Duodenal mucosa (tissue), 2 donors: ENCODE measurements around the gene RBBP8NL.
A peak's percentile ranks its signal among the peaks of the same experiment; 100 is the strongest.

Source experiments
- H3K27ac ChIP-seq: one replicate; pipeline ENCODE4 v1.7.0; 2013; ENCODE audit warnings: low read depth, low read length
- H3K27me3 ChIP-seq, 2 donors: one replicate each; pipeline ENCODE4 v1.7.0; 2013; ENCODE audit warnings: low read length in 2 of 2, control low read depth in 1 of 2; ENCODE audit not compliant: insufficient read depth in 2 of 2, control insufficient read depth in 1 of 2
- H3K36me3 ChIP-seq, 2 donors: one replicate each; pipeline ENCODE4 v1.7.0; 2013; ENCODE audit warnings: low read length in 2 of 2, control low read depth in 1 of 2; ENCODE audit not compliant: insufficient read depth in 2 of 2, control insufficient read depth in 1 of 2
- H3K4me1 ChIP-seq, 2 donors: one replicate each; pipeline ENCODE4 v1.7.0; 2013; ENCODE audit warnings: low read length in 2 of 2, control low read depth in 1 of 2; ENCODE audit not compliant: insufficient read depth in 2 of 2, control insufficient read depth in 1 of 2
- H3K4me3 ChIP-seq, 2 donors: one replicate each; pipeline ENCODE4 v1.7.0; 2013; ENCODE audit warnings: low read length in 2 of 2, low read depth in 1 of 2
- H3K9ac ChIP-seq, 2 donors: one replicate each; pipeline ENCODE4 v1.7.0; 2013; ENCODE audit warnings: low read length in 2 of 2, low read depth in 1 of 2
- H3K9me3 ChIP-seq, 2 donors: one replicate each; pipeline ENCODE4 v1.7.0; 2013; ENCODE audit warnings: low read length in 2 of 2, control low read depth in 1 of 2; ENCODE audit not compliant: control insufficient read depth in 1 of 2

Gene RBBP8NL

DNA sequence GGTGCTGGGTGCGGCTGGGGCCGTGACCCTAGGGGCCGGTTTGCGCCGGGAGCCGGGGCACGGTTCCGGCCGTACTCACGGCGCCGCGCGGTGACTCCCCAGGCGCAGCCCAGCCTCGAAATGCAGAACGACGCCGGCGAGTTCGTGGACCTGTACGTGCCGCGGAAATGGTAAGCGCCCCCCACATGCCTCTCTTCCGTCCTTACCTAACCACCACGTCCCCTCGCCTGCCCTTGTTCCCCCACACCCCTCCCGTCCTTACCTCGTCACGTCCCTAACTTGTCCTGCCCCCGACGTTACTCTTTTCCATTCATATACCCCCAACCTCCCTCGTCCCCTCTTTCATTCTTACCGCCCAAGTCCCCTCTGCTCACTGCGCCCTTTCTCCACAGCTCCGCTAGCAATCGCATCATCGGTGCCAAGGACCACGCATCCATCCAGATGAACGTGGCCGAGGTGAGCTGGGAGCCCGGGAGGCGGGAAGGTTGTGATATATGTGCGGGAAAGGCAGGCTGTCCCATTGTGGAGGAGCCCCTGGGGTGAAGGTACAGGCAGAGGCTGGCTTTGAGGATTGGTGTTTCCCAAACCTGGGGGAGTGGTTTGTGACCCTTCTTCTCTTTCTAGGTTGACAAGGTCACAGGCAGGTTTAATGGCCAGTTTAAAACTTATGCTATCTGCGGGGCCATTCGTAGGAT is 40.0 kb downstream of the RBBP8NL start:
- no peaks in the 10 kb centered on the region for H3K9me3 ChIP-seq
- H3K36me3 ChIP-seq: peaks cover 15 to 41% of the 10 kb centered on the region in 2 donors
- H3K4me1 ChIP-seq: peaks cover 16 to 27% of the 10 kb centered on the region in 2 donors
- H3K27ac ChIP-seq: no peak overlapping the region
- peak overlapping the region; percentile 95 to 96 for H3K9ac ChIP-seq
- H3K4me3 ChIP-seq: peak overlapping the region; percentile 99 to 100
- H3K27me3 ChIP-seq: no peaks in the 10 kb centered on the region

DNA sequence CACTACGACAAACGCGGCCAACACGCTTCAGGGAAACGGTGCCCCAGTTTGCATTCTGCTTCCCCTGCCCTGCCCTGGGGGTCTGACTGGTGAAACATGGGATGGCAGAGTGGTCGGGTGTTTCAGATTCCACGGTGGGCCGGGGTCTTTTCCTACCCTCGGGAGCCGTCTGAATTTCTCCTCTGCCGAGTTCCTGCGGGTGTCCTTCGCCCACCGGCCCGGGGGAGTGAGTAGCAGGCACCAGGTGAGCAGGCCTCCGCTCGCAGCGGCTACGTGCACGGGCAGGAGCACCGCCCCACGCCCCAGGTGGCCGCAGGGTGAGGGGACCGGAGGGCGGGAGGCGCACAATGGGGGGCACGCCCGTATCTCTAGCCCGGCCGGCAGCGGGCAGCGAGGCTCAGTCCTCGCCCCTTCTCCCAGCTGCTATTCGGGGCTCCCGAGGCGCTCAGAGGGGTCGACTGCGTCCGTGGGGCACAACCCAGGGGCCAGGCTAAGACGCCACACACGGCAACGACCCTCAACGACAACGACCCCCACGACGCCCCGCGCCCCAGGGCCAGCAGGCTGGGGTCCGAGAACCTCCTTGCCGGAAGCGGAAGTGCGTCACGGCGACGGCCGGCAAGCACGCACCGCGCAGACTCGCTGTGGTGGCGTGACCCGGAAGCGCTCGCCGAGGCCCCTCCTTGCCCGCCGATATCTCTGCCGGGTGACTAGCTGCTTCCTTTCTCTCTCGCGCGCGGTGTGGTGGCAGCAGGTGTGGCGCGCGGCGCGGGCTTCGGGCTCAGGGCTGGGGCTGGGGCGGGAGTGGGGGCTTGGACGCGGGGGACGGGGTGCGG is 40.7 kb downstream of the RBBP8NL start, which contains the start of gene RPS21:
Gene RPS21, plus strand, starts transcription at position 721 of the 836 bp plus-strand sequence. CDS start 236 bp downstream, outside the sequence.
- peaks cover 17 to 27% of the 10 kb centered on the region in 2 donors for H3K4me1 ChIP-seq
- no peaks in the 10 kb centered on the region for H3K9me3 ChIP-seq
- peak within 1 kb of the TSS; percentile 90 for H3K27ac ChIP-seq

DNA sequence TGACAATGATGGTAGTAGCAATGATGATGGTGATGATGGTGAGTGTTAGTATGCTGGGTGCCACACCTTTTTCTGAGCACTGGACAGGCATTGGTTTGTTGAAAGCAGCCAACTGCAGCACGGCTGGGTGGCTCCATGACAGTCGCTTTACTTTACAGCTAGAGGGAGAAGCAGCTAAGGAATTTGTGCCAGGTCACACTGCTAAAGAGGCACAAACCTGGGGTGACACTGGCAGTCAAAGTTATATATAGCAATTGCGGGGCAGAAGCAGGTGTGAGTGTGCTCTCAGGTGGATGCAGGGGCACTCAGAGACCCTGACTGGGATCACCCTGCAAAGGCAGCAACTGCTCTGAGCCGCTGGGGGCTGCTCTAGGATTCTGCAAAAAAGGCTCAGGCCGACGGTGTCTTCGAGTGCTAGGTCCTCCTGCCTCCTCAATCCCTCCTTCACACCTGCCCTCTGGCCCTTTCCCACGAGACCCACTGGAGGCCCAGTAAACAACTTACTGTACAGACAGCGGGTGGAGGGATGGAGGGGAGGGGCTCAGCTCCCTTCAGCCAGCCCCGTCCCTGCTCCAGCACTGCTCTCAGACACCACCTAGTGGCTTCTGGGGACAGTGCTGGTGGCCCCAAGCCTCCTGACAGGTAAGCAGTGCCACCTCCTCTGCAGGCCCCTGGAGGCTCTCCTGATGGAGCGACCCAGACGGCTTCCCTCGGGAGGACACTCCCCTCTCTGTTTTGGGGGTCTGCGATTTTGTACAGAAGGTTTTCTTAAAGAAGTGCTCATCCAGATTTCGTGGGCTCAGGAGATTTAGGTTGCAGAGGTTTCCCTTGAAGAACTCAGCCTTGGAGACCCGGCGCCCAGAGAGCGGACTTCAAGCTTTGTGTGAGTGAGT is 44.8 kb downstream of the RBBP8NL start:
- no peaks in the 10 kb centered on the region for H3K27me3 ChIP-seq
- H3K36me3 ChIP-seq: peaks cover 5 to 8% of the 10 kb centered on the region in 2 donors
- H3K4me3 ChIP-seq: no peak overlapping the region
- no peak overlapping the region for H3K9ac ChIP-seq
- H3K9me3 ChIP-seq: no peaks in the 10 kb centered on the region
- peaks cover 5 to 12% of the 10 kb centered on the region in 2 donors for H3K4me1 ChIP-seq
- no peak overlapping the region for H3K27ac ChIP-seq

More for the DNA sequence above, 40.7 kb downstream of the RBBP8NL start, which contains the start of gene RPS21:
- H3K27me3 ChIP-seq: no peaks in the 10 kb centered on the region
- peaks cover 19 to 43% of the 10 kb centered on the region in 2 donors for H3K36me3 ChIP-seq
- peak within 1 kb of the TSS; percentile 96 to 98 for H3K9ac ChIP-seq
- H3K4me3 ChIP-seq: peak within 1 kb of the TSS; percentile 99 to 100

DNA sequence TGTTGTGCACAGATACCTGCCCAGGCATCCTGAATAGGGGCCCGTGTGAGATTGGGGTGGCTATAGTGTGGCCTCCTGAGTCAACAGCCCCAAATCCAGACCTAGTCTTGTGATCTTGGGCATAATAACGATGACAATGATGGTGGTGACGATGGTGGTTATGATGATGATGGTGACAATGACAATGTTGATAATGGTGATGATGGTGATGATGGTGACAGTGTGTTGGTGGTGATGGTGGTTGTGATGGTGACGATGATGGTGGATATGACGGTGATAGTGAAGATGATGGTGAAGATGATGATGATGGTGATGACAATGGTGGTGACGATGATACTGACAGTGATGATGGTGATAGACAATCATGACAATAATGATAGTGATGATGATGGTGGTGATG is 45.5 kb downstream of the RBBP8NL start:
- Histone ChIP-seq H3K9ac (no peak overlapping the region), H3K36me3 (peaks cover 5 to 8% of the 10 kb centered on the region in 2 donors), H3K4me1 (peaks cover 4 to 12% of the 10 kb centered on the region in 2 donors), H3K27me3 (no peaks in the 10 kb centered on the region), H3K27ac (no peak overlapping the region), H3K9me3 (no peaks in the 10 kb centered on the region), H3K4me3 (no peak overlapping the region)

DNA sequence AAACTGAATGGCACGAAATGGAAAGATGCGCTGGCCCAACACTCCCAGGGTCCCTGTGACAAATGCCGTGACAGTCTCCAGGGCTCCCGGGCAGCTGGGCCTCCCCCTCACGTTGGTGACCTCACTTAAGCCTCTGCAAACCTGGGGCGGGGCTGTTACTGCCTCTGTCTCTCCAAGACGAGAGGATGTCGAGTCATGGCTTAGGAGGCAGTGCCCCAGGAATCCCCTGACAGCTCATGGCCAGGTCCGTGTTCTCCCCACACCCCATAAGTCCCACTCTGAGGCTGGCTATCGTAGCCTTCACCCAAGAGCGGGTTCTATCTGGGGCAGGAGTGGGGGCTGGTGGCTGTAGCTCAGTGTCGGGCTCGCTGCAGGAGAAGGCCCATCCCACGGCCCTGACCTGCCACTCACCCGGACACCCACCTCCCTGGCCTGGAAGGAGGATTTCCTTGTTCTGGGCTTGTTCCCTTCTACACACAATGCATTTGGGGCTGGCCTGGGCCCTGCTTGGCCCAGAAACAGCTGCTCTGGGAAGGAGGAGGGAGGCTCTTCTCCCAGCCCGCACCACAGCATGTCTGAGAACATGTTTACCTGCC is 46.0 kb downstream of the RBBP8NL start:
- Histone ChIP-seq H3K9me3 (no peaks in the 10 kb centered on the region), H3K4me3 (no peak overlapping the region), H3K36me3 (peaks cover 5 to 8% of the 10 kb centered on the region in 2 donors), H3K4me1 (peaks cover 4 to 14% of the 10 kb centered on the region in 2 donors), H3K27ac (no peak overlapping the region), H3K27me3 (no peaks in the 10 kb centered on the region), H3K9ac (no peak overlapping the region)

DNA sequence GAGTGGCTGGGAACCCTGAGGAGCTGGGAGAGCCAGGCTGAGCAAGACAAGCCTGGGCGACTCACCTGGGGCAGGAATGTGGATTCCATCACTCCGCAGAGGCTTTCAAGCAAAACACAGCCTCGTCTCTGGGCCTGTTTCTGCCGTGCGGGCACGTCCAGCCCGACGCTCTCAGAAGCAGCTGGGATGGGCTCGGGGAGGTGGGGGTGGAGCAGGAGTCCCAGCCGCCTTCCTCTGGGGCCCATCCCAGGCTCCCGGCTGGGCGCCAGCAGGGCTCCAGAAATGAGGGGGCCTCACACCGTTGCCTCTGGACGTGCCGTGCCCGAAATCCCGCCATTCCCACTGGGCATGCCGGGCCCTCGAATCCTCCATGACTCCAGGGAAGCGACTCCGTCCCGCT is 49.1 kb downstream of the RBBP8NL start:
- Histone ChIP-seq H3K27me3 (peaks cover 0 to 3% of the 10 kb centered on the region in 2 donors), H3K9ac (no peak overlapping the region), H3K4me3 (no peak overlapping the region), H3K9me3 (no peaks in the 10 kb centered on the region), H3K36me3 (peaks cover 4 to 5% of the 10 kb centered on the region in 2 donors), H3K27ac (no peak overlapping the region), H3K4me1 (peaks cover 4 to 13% of the 10 kb centered on the region in 2 donors)

DNA sequence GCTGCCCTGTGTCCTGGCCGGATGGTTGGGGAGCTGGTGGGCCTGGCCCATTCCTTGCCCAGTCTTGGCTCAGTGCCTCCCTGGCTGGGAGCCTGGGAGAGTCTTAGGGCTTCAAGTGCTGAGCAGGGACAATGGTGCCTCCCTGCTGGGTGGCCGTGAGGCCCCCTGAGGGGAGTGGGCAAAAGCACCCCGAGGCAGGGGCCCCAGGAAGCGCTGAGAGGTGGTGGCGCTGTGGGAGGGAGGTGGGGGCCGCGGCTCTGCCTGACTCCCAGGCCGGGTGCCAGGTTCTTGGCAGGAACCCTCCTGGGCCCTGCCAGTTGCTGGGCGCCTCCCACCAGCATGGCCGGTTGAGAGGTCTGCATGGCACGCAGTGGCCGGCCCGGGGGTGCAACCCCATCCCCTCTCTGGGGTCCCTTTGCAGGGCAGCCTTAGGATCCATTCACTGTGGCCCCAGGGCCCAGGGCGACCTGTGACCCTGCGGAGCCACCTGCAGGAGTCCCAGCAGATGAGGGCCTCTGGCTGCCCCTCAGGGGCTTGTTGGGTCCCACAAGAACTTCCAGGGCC is 49.6 kb downstream of the RBBP8NL start:
- H3K4me3 ChIP-seq: no peak overlapping the region
- H3K9ac ChIP-seq: no peak overlapping the region
- H3K4me1 ChIP-seq: peaks cover 4 to 13% of the 10 kb centered on the region in 2 donors

DNA sequence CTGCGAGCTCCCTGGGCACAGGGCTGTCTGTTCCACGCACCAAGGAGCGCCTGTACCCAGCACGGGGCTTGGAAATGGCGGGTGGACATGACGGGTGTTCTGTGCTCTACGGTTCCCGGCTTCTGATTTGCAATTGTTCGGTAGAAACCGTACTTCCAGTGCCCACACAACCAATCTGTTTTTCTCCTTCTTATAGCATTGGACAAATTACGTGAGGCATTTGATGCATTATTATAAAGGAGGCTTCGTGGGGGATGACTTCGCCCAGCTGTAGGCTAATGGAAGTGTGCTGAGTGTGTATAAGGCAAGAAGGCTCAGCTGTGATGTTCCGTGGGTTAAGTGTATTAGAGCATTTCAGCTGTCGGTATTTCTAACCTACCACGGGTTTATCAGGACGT is 50.3 kb downstream of the RBBP8NL start:
- Histone ChIP-seq H3K36me3 (peaks cover 2 to 4% of the 10 kb centered on the region in 2 donors), H3K27ac (no peak overlapping the region), H3K27me3 (peaks cover 0 to 3% of the 10 kb centered on the region in 2 donors), H3K4me3 (no peak overlapping the region), H3K9me3 (no peaks in the 10 kb centered on the region), H3K4me1 (peaks cover 0 to 13% of the 10 kb centered on the region in 2 donors), H3K9ac (no peak overlapping the region)

More for the DNA sequence above, 49.6 kb downstream of the RBBP8NL start:
- peaks cover 4 to 5% of the 10 kb centered on the region in 2 donors for H3K36me3 ChIP-seq
- no peaks in the 10 kb centered on the region for H3K9me3 ChIP-seq
- peaks cover 0 to 3% of the 10 kb centered on the region in 2 donors for H3K27me3 ChIP-seq
- H3K27ac ChIP-seq: no peak overlapping the region
